GM10248 (cell line): ENCODE measurements around the gene FPGS.

ENCODE experiments used
- CTCF ChIA-PET: fragments of 300-600 bp; sonication (Branson Sonifier 250); formaldehyde crosslinking; extraction: SDS; loops from one replicate; lab custom pipeline; 2021; ENCODE audit warnings: antibody characterized with exemption; lab: Yijun Ruan, JAX
- POLR2A ChIA-PET: fragments of 350-650 bp; sonication (Branson Sonifier 250); formaldehyde crosslinking; extraction: SDS; loops from one replicate; lab custom pipeline; 2020; ENCODE audit warnings: antibody characterized with exemption; lab: Yijun Ruan, JAX
- DNase-seq: peaks from one replicate; pipeline ENCODE4 v3.0.0; 2012; ENCODE audit errors: extremely low spot score
- CTCF ChIP-seq: IDR thresholded peaks from 2 replicates; pipeline ENCODE4 v1.5.1; 2012; ENCODE audit warnings: mild to moderate bottlenecking, low read depth; ENCODE audit errors: extremely low read depth, missing control alignments, control extremely low read depth

FPGS gene

GRCh38 chr9:127791085-127791484 lies 11.6 kb upstream of the FPGS start:
- CTCF ChIA-PET, result interaction anchor here (0.6 to 1.9 kb wide), 2 partner anchors 56 to 1964 kb away, joined by 3 to 5 read pairs; partner anchors contain the start of gene TOR2A
- DNase-seq, result no peak
- TF ChIP-seq CTCF, result no peak
- POLR2A ChIA-PET, result no interaction called here

- CTCF ChIA-PET, result interaction anchor here (0.8 to 2.1 kb wide), 10 partner anchors 8 to 130 kb away, joined by 3 to 9 read pairs (median 4); partner anchors contain the start of gene TOR2A
- POLR2A ChIA-PET, result interaction anchor here (0.6 to 1.6 kb wide), 3 partner anchors 10 to 124 kb away, joined by 4 to 6 read pairs (median 5); partner anchors contain the start of genes FPGS and ST6GALNAC4
- no peak for DNase-seq
- TF ChIP-seq CTCF, result no peak
These were observed 10.2 kb upstream of the FPGS start for GRCh38 chr9:127792417-127793031.

GRCh38 chr9:127793093-127793708 lies 9.5 kb upstream of the FPGS start:
- no peak for DNase-seq
- CTCF ChIA-PET, result interaction anchor here (0.8 to 2.1 kb wide), 9 partner anchors 8 to 129 kb away, joined by 3 to 9 read pairs (median 4); partner anchors contain the start of gene TOR2A
- no peak for TF ChIP-seq CTCF
- POLR2A ChIA-PET, result interaction anchor here (0.6 to 1.6 kb wide), 2 partner anchors 77 to 123 kb away, joined by 4 to 6 read pairs; partner anchors contain the start of gene ST6GALNAC4

- POLR2A ChIA-PET, result no interaction called here
- CTCF ChIA-PET, result interaction anchor here (1.2 to 2.1 kb wide), 3 partner anchors 8 to 128 kb away, joined by 4 to 9 read pairs (median 6); partner anchors contain the start of gene CDK9
- TF ChIP-seq CTCF, result no peak
- DNase-seq, result no peak
These were observed 8.5 kb upstream of the FPGS start for GRCh38 chr9:127794001-127794791.

GRCh38 chr9:127796225-127796813 lies 6.4 kb upstream of the FPGS start:
- POLR2A ChIA-PET, result interaction anchor here (0.6 to 1.7 kb wide), 4 partner anchors 11 to 102 kb away, joined by 3 to 6 read pairs (median 4); partner anchors contain the start of gene CDK9

More at GRCh38 chr9:127796225-127796813, 6.4 kb upstream of the FPGS start:
- CTCF ChIA-PET, result interaction anchor here (1.1 to 3.6 kb wide), 3 partner anchors 10 to 125 kb away, joined by 3 to 21 read pairs (median 3); partner anchors contain the start of gene CDK9
- no peak for DNase-seq
- TF ChIP-seq CTCF, result no peak
